ENCODE results near the gene WDR90. TPM values are rescaled to one million over a fixed set of nuclear protein-coding genes. Genes with fewer than 3 reads are reported as not detected.

WDR90 gene
- total RNA-seq, 1 donor from 2014 or later, result 9.3 TPM

- no peak for DNase-seq (ENCODE audit: low spot score)
- H3K4me1 Mint-ChIP-seq, result peaks cover 25% of the 10 kb centered on the region
- no peak overlapping the region for H3K27ac Mint-ChIP-seq
- Histone ChIP-seq H4K20me1 (ENCODE audit: low read depth) (peaks cover 47% of the 10 kb centered on the region), H3K36me3 (peaks cover 2% of the 10 kb centered on the region), H3K9ac (no peak overlapping the region), H3K4me2 (no peak overlapping the region), H3F3A (ENCODE audit: low read depth) (peaks cover 67% of the 10 kb centered on the region), H2AFZ (replicated peaks) (no peak overlapping the region), H3K4me3 (no peak overlapping the region), H3K4me1 (peaks cover 18% of the 10 kb centered on the region), H3K27me3 (peaks cover 17% of the 10 kb centered on the region), H3K27ac (no peak overlapping the region), H3K9me3 (ENCODE audit: low read depth) (no peaks in the 10 kb centered on the region), H3K79me2 (ENCODE audit: low read depth) (peaks cover 27% of the 10 kb centered on the region)
- peaks cover 10% of the 10 kb centered on the region for H3K27me3 Mint-ChIP-seq (ENCODE audit: insufficient read depth, low read depth)
- H3K36me3 Mint-ChIP-seq, result peaks cover 3% of the 10 kb centered on the region
- H3K4me3 Mint-ChIP-seq, result no peak overlapping the region
- TF ChIP-seq EZH2 (IDR thresholded peaks at IDR 0.05) (no peak), CTCF (IDR thresholded peaks at IDR 0.05) (no peak), EZH2phosphoT487 (IDR thresholded peaks at IDR 0.05) (no peak)
- H3K9me3 Mint-ChIP-seq, result no peaks in the 10 kb centered on the region
Measured at GRCh38 chr16:678209-678857, 29.2 kb downstream of the WDR90 start.

GRCh38 chr16:678858-679813 lies 30.0 kb downstream of the WDR90 start:
- peaks cover 33% of the 10 kb centered on the region for H3K79me2 ChIP-seq (ENCODE audit: low read depth)
- H3K4me1 Mint-ChIP-seq, result peaks cover 25% of the 10 kb centered on the region
- H3K36me3 Mint-ChIP-seq, result peaks cover 3% of the 10 kb centered on the region
- H3K4me2 ChIP-seq, result peak overlapping the region; percentile 71
- peak overlapping the region; percentile 84 for H3K4me3 Mint-ChIP-seq
- peaks cover 21% of the 10 kb centered on the region for H3K4me1 ChIP-seq
- TF ChIP-seq CTCF (IDR thresholded peaks at IDR 0.05) (no peak), EZH2phosphoT487 (IDR thresholded peaks at IDR 0.05) (no peak), EZH2 (IDR thresholded peaks at IDR 0.05) (no peak)
- peaks cover 2% of the 10 kb centered on the region for H3K36me3 ChIP-seq
- H3K27ac ChIP-seq, result no peak overlapping the region
- H3K27ac Mint-ChIP-seq, result no peak overlapping the region
- no peak overlapping the region for H3K9ac ChIP-seq
- peaks cover 62% of the 10 kb centered on the region for H3F3A ChIP-seq (ENCODE audit: low read depth)
- DNase-seq (ENCODE audit: low spot score), result peak; percentile 86
- H4K20me1 ChIP-seq (ENCODE audit: low read depth), result peaks cover 46% of the 10 kb centered on the region
- H3K9me3 Mint-ChIP-seq, result no peaks in the 10 kb centered on the region
- H3K27me3 ChIP-seq, result peaks cover 17% of the 10 kb centered on the region
- H3K4me3 ChIP-seq, result peak overlapping the region; percentile 47
- H3K9me3 ChIP-seq (ENCODE audit: low read depth), result no peaks in the 10 kb centered on the region
- H2AFZ ChIP-seq (replicated peaks), result peak overlapping the region; percentile 65
- peaks cover 10% of the 10 kb centered on the region for H3K27me3 Mint-ChIP-seq (ENCODE audit: insufficient read depth, low read depth)

GRCh38 chr16:679814-680624 lies 30.9 kb downstream of the WDR90 start, which contains the start of gene STUB1:
STUB1 (plus strand) TSS chr16:680410; CDS start chr16:680526, 116 bp downstream.
- Mint-ChIP-seq H3K27ac (no peak within 1 kb of the TSS), H3K36me3 (peaks cover 3% of the 10 kb centered on the region), H3K27me3 (ENCODE audit: insufficient read depth, low read depth) (peaks cover 8% of the 10 kb centered on the region), H3K9me3 (no peaks in the 10 kb centered on the region), H3K4me1 (peaks cover 25% of the 10 kb centered on the region), H3K4me3 (peak within 1 kb of the TSS; percentile 85)
- Histone ChIP-seq H3F3A (ENCODE audit: low read depth) (peaks cover 59% of the 10 kb centered on the region), H3K79me2 (ENCODE audit: low read depth) (peaks cover 33% of the 10 kb centered on the region), H3K27me3 (peaks cover 15% of the 10 kb centered on the region), H3K27ac (peak within 1 kb of the TSS; percentile 72), H4K20me1 (ENCODE audit: low read depth) (peaks cover 37% of the 10 kb centered on the region), H3K9me3 (ENCODE audit: low read depth) (no peaks in the 10 kb centered on the region), H3K36me3 (peaks cover 2% of the 10 kb centered on the region), H3K4me2 (peak within 1 kb of the TSS; percentile 100), H3K4me3 (peak within 1 kb of the TSS; percentile 94), H2AFZ (replicated peaks) (peak within 1 kb of the TSS; percentile 77), H3K9ac (peak within 1 kb of the TSS; percentile 75), H3K4me1 (peaks cover 18% of the 10 kb centered on the region)
- TF ChIP-seq EZH2phosphoT487 (IDR thresholded peaks at IDR 0.05), result no peak
- TF ChIP-seq CTCF (IDR thresholded peaks at IDR 0.05), result no peak
- no peak for TF ChIP-seq EZH2 (IDR thresholded peaks at IDR 0.05)
- peak; percentile 97 for DNase-seq (ENCODE audit: low spot score)
